Endothelial cell of umbilical vein (primary cell): ENCODE data around the gene HDAC3. TPM values are rescaled to one million over a fixed set of nuclear protein-coding genes. Genes with fewer than 3 reads are reported as not detected.

Source experiments
- BruUV-seq: library from RNA; stranded (reverse); fragments of 400-500 nt; replicated peaks from 2 replicates; lab custom pipeline; 2021; lab: Mats Ljungman, UMichigan
- CTCF ChIA-PET: fragments of 300-600, 350-600 bp; sonication (Branson Sonifier 250); formaldehyde crosslinking; loops from one replicate; lab custom pipeline; 2021; ENCODE audit warnings: antibody characterized with exemption, inconsistent platforms; lab: Charles Lee
- POLR2A ChIA-PET: fragments of 300-600, 350-600 bp; sonication (Branson Sonifier 250); formaldehyde crosslinking; loops from one replicate; lab custom pipeline; 2021; ENCODE audit warnings: antibody characterized with exemption, inconsistent platforms; lab: Charles Lee
- DNase-seq: peaks from one replicate; pipeline ENCODE4 v3.0.0-alpha.2; 2011; ENCODE audit warnings: low read depth, low spot score
- FAIRE-seq: peaks from 2 replicates; lab custom pipeline; 2011; peaks lifted over from hg19 to GRCh38; lab: Jason Lieb, UNC
- H2AFZ ChIP-seq: 2 replicates; pipeline ENCODE4 v1.6.0; 2012; ENCODE audit warnings: low read depth, low read length, control low read depth, inconsistent platforms
- H3K27ac ChIP-seq: 2 replicates; pipeline ENCODE4 v1.5.1; 2011; ENCODE audit warnings: low read depth, mild to moderate bottlenecking, control low read depth, low read length, moderate library complexity; ENCODE audit not compliant: insufficient read depth
- H3K27me3 ChIP-seq, 2 experiments: 2 replicates each; pipeline versions ENCODE4 v1.6.0 to v1.6.1; 2011; ENCODE audit warnings: low read length in 2 of 2, mixed read lengths in 1 of 2; ENCODE audit not compliant: control insufficient read depth in 2 of 2, insufficient read depth in 2 of 2
- H3K36me3 ChIP-seq, 2 experiments: 2 replicates in 1 of 2; 3 replicates in 1 of 2; pipeline ENCODE4 v1.5.1; 2011; ENCODE audit warnings: low read length in 2 of 2, mild to moderate bottlenecking in 1 of 2, moderate library complexity in 1 of 2; ENCODE audit not compliant: control insufficient read depth in 2 of 2, insufficient read depth in 2 of 2; ENCODE audit errors: extremely low read depth in 1 of 2
- H3K4me1 ChIP-seq: 3 replicates; pipeline ENCODE4 v1.5.1; 2011; ENCODE audit warnings: mild to moderate bottlenecking, low read length; ENCODE audit not compliant: control insufficient read depth, insufficient read depth; ENCODE audit errors: extremely low read depth
- H3K4me2 ChIP-seq: 2 replicates; pipeline ENCODE4 v1.6.1; 2011; ENCODE audit warnings: low read length, control low read depth, mixed read lengths; ENCODE audit not compliant: insufficient read depth
- H3K4me3 ChIP-seq, 3 experiments: fragments of 200-600 bp in 1 of 3; sonication (generic), shearing (Covaris generic) in 1 of 3; replicated peaks in 1 of 3; 2 replicates each; pipeline ENCODE4 v1.5.1; 2011 to 2016; ENCODE audit warnings: control low read depth in 3 of 3, low read length in 3 of 3, mild to moderate bottlenecking in 2 of 3, inconsistent platforms in 1 of 3, low read depth in 1 of 3, moderate library complexity in 1 of 3; ENCODE audit not compliant: insufficient read depth in 1 of 3
- H3K79me2 ChIP-seq: 2 replicates; pipeline ENCODE4 v1.6.0; 2012; ENCODE audit warnings: low read length, inconsistent platforms; ENCODE audit not compliant: control insufficient read depth, insufficient read depth
- H3K9ac ChIP-seq: replicated peaks from 2 replicates; pipeline ENCODE3; 2011; ENCODE audit warnings: low read length, control low read depth; ENCODE audit not compliant: insufficient read depth; ENCODE audit errors: extremely low read depth
- H3K9me1 ChIP-seq: replicated peaks from 3 replicates; pipeline ENCODE4 v1.6.0; 2011; ENCODE audit warnings: mild to moderate bottlenecking, low read length; ENCODE audit not compliant: control insufficient read depth, insufficient read depth; ENCODE audit errors: extremely low read depth
- H3K9me3 ChIP-seq: replicated peaks from 2 replicates; pipeline ENCODE4 v1.5.1; 2012; ENCODE audit warnings: low read length, inconsistent platforms; ENCODE audit not compliant: control insufficient read depth, insufficient read depth
- H4K20me1 ChIP-seq: replicated peaks from 2 replicates; pipeline ENCODE3; 2011; ENCODE audit warnings: mild to moderate bottlenecking, low read length; ENCODE audit not compliant: control insufficient read depth, insufficient read depth; ENCODE audit errors: extremely low read depth
- CTCF ChIP-seq, 2 donors: IDR thresholded peaks; 1 replicate in 1 of 2; 2 replicates in 1 of 2; pipeline ENCODE4 v1.5.1; 2011; ENCODE audit warnings: low read length in 2 of 2, mild to moderate bottlenecking in 2 of 2, moderate library complexity in 2 of 2, control low read depth in 1 of 2, inconsistent platforms in 1 of 2, low read depth in 1 of 2; ENCODE audit not compliant: insufficient read depth in 1 of 2; ENCODE audit errors: extremely low read depth in 1 of 2
- EZH2 ChIP-seq: IDR thresholded peaks from 2 replicates; pipeline ENCODE4 v1.6.1; 2012; ENCODE audit warnings: borderline replicate concordance, low read depth, mild to moderate bottlenecking, moderate library complexity, low read length, inconsistent platforms; ENCODE audit not compliant: severe bottlenecking
- FOS ChIP-seq: IDR thresholded peaks from 2 replicates; pipeline ENCODE4 v1.6.1; 2011; ENCODE audit warnings: mild to moderate bottlenecking, low read length, moderate library complexity, borderline replicate concordance; ENCODE audit not compliant: insufficient read depth
- GATA2 ChIP-seq: IDR thresholded peaks from 2 replicates; pipeline ENCODE4 v1.7.0; 2011; ENCODE audit warnings: low read depth, mild to moderate bottlenecking, moderate library complexity, mixed read lengths, low read length; ENCODE audit not compliant: insufficient read length, insufficient read depth
- JUN ChIP-seq: IDR thresholded peaks from 2 replicates; pipeline ENCODE4 v1.6.1; 2011; ENCODE audit warnings: borderline replicate concordance, low read depth; ENCODE audit not compliant: insufficient read length, insufficient read depth
- MAX ChIP-seq: IDR thresholded peaks from 2 replicates; pipeline ENCODE4 v1.6.1; 2011; ENCODE audit not compliant: insufficient read depth, insufficient read length
- MYC ChIP-seq: IDR thresholded peaks from one replicate; pipeline ENCODE4 v1.6.1; 2011; ENCODE audit warnings: mild to moderate bottlenecking, low read depth, low read length
- POLR2A ChIP-seq: IDR thresholded peaks from 2 replicates; pipeline ENCODE4 v1.6.1; 2012; ENCODE audit warnings: low read depth, mild to moderate bottlenecking, control low read depth, low read length
- POLR2AphosphoS5 ChIP-seq: IDR thresholded peaks from 2 replicates; pipeline ENCODE4 v1.6.1; 2012; ENCODE audit warnings: low read depth, mild to moderate bottlenecking, control low read depth, low read length, moderate library complexity; ENCODE audit not compliant: insufficient read depth
- dilution Hi-C: fragments of 300-500 bp; cut with MboI; formaldehyde crosslinking; loops from one replicate; pipeline ENCODE4 v1.15.0; 2019; ENCODE audit warnings: low sequenced_read_pairs; ENCODE audit not compliant: extremely low pct_ligation_motif_present
- intact Hi-C: fragments of 100-400 bp; cut with micrococcal nuclease; formaldehyde crosslinking; loops from one replicate; pipeline ENCODE4 v1.10.0; 2022
- polyA plus RNA-seq, 4 experiments: library from polyadenylated mRNA; depleted of rRNA in 3 of 4; stranded (reverse) in 3 of 4; unstranded in 1 of 4; fragments of >200 nt; gene quantifications; 2 replicates each; pipeline versions ENCODE4 v1.2.1 to v1.2.3, GENCODE V29; 2011 to 2012; ENCODE audit warnings: missing spikeins in 1 of 4
- total RNA-seq: library from RNA; stranded (reverse); gene quantifications from 2 replicates; pipeline ENCODE4 v1.2.3, GENCODE V29; 2021

The HDAC3 gene
- total and polyA plus RNA-seq, 2 donors (not counting 3 experiments of a cell fraction or from before 2014, with no cell fraction given), result 58.5 to 75.5 TPM

- POLR2A ChIA-PET, result no interaction called here
- dilution Hi-C loops, result no loop called here
- FAIRE-seq, result no peak
Observed at GRCh38 chr5:141632650-141633049, 4.0 kb downstream of the HDAC3 start.

More at GRCh38 chr5:141632650-141633049, 4.0 kb downstream of the HDAC3 start:
- Histone ChIP-seq H3K9me1 (no peaks in the 10 kb centered on the region), H3K4me2 (no peak overlapping the region), H3K79me2 (peaks cover 30% of the 10 kb centered on the region), H3K36me3 (peaks cover 9 to 20% of the 10 kb centered on the region in 2 experiments), H3K4me1 (peaks cover 18% of the 10 kb centered on the region), H2AFZ (no peak overlapping the region), H3K27ac (no peak overlapping the region), H4K20me1 (peaks cover 5% of the 10 kb centered on the region), H3K27me3 (no peaks in the 10 kb centered on the region), H3K9me3 (no peaks in the 10 kb centered on the region), H3K9ac (no peak overlapping the region), H3K4me3 (no peak overlapping the region)
- TF ChIP-seq JUN (no peak), POLR2AphosphoS5 (no peak), MYC (no peak), CTCF (IDR thresholded peaks at IDR 0.05; ENCODE audit: extremely low read depth in 1 of 2, insufficient read depth in 1 of 2, low read depth in 1 of 2, low read length in 2 of 2) (no peak), POLR2A (no peak), GATA2 (no peak), FOS (no peak), EZH2 (no peak), MAX (no peak)
- no TSS peak for BruUV-seq
- CTCF ChIA-PET, result interaction anchor here (1.1 to 14.7 kb wide), 3 partner anchors 15 to 567 kb away, joined by 5 to 163 read pairs (median 63); partner anchors contain the start of gene DIAPH1
- no peak for DNase-seq
- intact Hi-C loops, result no loop called here
